GM23248 (cell line): ENCODE data around the gene ICOS.

ENCODE experiments used
- EZH2 ChIP-seq: fragments of 200-600 bp; sonication (generic); IDR thresholded peaks from 2 replicates; pipeline ENCODE4 v1.6.1; 2018; ENCODE audit warnings: antibody characterized with exemption, mild to moderate bottlenecking; ENCODE audit not compliant: insufficient read depth, poor library complexity, severe bottlenecking
- EZH2phosphoT487 ChIP-seq: fragments of 200-600 bp; sonication (generic); IDR thresholded peaks from 2 replicates; pipeline ENCODE4 v1.6.1; 2018; ENCODE audit warnings: antibody characterized with exemption, moderate library complexity, mild to moderate bottlenecking, low read depth; ENCODE audit not compliant: insufficient read depth

- no peak for TF ChIP-seq EZH2
- TF ChIP-seq EZH2phosphoT487 = no peak
Observed at GRCh38 chr2:203918839-203919238, 17.7 kb upstream of the ICOS start.
